Stimulated activated naive CD8-positive, alpha-beta T cell treated with anti-CD3 and anti-CD28 coated beads, Interleukin-15, Interleukin-2, amounts not matched to agents 100 U/mL and 50 U/mL, for 24 hours (primary cell): Measurements from ENCODE around the gene PPARGC1A.

ENCODE experiments used
- ATAC-seq: fragments of 150-1000 bp; cut with Tn5 transposase; one replicate; pipeline ENCODE4 v1.10.0; 2021
- DNase-seq: peaks from one replicate; pipeline ENCODE4 v3.0.0; 2021

PPARGC1A gene

DNA sequence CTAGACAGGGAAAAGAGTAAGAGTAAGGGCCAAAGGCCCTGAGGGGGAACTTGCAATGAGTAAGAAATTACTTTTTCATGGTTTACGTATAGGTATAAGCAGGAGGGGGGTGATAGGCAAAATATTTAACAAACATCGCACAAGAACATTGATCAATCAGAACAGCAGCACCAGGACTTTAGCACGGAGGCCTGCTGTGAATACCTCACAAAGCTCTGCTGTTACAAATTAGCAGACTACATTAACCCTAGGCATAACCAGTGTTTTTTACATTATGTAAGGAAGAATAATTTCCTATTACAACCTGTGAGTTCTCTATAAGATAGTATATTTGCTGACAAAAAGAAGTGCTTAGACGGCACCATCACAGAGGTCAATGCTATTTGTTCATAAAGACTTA is 44.9 kb downstream of the PPARGC1A start:
- no peak for DNase-seq
- ATAC-seq, result no peak

DNA sequence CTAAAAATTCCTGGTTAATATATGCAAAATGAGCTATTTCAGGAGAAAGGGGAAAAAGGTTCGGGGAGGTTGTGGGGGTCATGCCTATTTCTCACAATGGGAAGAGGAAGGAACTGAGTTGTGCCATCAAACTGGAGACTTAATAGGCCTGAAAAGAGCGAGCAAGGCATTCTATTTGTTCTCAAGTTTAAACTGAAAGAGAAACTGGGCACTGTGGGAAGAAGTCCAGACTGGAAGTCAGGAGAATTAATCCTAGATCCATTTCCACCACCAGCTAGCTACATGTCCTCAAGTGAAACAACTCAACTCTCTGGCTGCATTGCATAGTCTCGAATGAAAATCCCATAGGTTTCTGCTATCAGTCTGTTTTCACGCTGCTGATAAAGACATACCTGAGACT is 50.6 kb downstream of the PPARGC1A start:
- ATAC-seq, result no peak

DNA sequence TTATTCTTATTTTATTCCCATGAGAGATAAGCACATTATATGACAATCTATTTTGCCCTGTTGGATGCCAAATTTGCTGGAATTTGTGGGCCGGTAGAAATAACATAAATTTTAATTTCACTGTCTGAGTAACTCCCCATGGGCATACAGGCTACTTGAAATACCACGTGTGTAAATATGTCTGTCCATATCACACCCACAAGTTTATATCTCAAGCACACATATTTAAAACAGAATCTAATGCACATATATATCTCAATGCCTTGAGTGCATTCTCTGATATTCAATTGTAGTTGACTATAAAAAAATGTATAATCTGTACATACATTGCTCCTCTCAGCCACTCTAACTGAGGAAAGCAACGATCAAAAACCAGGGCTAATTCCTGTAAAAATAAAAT is 51.2 kb downstream of the PPARGC1A start:
- ATAC-seq (no peak), DNase-seq (no peak)

More for the DNA sequence above, 50.6 kb downstream of the PPARGC1A start:
- no peak for DNase-seq

DNA sequence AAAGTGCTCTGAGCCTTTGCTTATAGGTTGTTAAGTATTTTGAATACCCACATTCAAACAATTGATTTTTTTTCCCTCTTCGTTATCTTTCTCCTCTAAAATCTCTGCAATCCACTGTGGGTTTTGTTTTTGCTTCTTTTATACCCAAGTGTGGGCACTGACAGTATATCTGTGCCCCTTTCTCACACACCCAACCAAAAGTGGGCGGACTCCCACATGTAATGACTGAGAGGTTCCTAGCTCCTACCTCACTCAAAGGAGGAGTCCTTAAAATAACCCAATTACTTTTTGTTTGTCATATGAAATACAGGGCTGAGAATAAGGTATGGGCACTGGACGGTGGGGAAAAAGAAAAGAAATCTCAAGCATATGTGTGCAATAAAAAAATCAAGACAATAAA is 51.7 kb downstream of the PPARGC1A start:
- DNase-seq (no peak), ATAC-seq (no peak)

DNA sequence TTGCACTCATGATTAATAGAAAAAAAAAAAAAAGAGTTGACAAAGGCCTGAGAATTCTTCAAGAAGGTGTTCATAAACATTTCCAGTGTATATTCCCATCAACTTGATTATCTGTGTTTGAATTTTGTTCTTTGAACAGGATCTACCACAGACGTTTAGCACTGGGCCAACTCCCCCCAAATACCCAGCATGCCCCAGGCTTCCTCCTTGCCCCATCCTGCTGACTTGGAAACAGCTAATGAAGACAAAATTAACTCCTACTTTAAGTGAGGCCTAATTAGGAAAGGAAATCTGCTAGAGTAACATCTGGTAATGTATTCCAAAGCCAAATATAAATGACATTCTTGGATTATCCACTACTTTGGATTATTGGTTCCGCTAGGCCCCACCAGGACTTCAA is 52.5 kb downstream of the PPARGC1A start:
- DNase-seq (no peak), ATAC-seq (no peak)

DNA sequence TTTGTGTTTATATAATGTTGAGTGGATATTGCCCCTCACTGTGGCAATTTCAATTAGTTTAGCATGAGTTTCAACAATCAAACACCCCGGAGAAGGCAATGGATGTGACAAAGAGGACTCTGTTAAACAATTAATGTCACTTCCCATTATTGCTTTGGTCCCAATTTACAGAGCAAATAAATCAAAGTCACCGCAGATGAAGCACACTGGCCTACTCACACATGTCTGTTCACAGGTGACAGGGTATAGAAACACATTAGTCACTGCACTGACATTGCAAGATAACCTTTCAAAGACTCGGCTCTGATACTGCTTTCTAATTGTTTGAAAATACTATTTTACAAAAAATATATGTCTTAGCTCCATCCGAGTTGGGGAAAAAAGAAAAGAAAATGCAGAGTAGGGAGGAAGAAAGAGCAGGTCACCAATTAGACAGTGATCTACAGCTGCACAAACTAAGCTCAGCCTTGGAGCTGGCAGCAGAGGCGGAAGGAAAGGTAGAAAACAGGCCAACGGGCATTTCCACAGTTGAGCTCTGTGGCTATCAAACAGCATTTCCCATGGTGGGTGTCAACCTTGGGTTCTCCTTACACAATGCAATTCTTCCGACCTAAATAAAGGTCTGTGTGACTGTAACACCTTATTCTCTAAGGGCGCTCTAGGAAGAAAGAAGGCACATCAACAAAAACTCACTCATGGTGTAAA is 53.9 kb downstream of the PPARGC1A start:
- ATAC-seq, result no peak
- DNase-seq, result no peak

DNA sequence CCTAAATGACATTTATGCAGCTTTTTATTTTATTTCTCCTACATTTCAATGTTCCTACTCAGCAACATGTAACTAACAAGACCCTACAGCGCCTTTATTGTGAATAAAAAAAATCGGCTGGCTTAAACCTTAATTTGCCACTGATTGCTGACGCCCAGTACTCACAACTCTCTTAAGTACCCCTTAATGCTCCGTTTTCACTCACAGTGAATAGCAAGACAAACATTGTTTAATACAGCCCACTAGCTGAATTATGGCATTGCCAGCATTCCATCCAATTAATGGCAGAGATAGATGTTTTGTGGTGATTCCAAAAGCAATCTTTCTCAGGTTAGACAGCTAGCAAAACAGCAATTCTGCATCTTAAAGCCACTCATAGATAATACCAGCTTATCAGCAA is 61.1 kb downstream of the PPARGC1A start:
- ATAC-seq (no peak), DNase-seq (no peak)

DNA sequence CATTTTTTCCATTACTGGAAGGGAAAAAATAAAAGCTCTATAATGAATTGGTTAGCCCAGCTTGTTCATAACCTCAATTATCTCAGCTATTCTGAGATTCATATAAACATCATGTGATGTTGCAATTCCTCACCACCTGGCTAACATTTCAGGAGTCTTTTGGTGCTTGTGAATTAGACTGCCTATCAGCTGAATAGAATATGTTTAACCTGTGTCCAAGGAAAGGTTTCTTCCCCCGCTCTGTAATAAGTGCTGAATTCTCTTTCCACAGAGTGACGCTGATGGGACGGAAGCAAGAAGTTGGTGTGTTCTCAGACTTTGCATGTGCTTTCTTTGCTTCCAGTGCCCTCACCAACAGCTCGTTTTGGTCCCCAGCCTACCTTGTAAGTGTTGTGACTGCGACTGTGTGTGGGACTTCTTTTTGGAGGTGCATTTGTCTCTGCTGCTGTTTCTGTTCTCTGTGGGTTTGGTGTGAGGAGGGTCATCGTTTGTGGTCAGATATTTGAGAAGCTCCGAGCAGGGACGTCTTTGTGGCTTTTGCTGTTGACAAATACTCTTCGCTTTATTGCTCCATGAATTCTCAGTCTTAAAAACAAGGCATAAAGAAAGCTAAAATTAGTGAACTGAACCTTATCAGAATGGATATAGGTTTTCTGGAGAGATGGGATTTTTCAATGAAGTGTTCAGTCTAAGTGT is 61.7 kb downstream of the PPARGC1A start:
- DNase-seq (no peak), ATAC-seq (no peak)

DNA sequence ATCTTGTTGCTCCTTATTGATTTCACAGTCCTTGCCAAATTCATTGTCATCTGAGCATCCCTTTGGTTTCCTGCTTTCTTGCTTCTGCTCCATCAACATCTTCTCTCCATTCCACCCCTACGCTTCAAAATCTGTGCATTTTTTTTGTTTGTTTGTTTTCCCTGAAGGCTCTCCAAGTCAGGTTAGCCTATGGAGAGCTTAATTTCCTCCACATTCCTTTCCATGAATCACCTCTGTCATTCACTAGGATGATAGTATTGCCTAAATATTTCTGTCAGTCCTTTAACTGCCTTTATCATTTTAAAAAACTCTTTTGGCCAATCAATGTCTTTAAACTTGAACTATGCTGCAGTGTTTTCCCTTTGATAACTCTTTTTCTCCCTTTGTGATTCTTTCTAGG is 67.7 kb downstream of the PPARGC1A start:
- ATAC-seq, result no peak
- DNase-seq, result no peak

DNA sequence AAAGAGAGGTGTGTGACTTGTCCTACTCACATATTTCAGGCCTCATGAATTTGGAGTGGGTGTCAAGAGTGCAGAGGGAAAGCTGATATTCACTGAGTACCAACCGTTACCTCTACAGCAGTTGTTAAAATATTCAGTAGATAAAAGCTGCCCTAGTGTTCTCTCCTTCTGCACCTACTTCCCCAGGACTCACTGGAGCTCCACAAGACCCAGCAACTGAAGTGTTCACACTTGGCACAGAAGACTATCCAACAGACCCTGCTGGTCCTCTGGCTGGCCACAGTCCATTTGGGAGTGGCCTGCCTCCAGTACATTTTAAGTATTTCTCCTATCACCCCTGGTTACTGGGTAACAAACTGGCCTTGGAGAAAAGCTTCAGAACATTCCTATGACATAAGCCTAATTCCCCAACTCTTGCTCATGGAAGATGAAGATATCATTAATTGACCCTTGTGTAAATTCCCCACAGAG is 70.8 kb downstream of the PPARGC1A start:
- ATAC-seq (no peak), DNase-seq (no peak)

DNA sequence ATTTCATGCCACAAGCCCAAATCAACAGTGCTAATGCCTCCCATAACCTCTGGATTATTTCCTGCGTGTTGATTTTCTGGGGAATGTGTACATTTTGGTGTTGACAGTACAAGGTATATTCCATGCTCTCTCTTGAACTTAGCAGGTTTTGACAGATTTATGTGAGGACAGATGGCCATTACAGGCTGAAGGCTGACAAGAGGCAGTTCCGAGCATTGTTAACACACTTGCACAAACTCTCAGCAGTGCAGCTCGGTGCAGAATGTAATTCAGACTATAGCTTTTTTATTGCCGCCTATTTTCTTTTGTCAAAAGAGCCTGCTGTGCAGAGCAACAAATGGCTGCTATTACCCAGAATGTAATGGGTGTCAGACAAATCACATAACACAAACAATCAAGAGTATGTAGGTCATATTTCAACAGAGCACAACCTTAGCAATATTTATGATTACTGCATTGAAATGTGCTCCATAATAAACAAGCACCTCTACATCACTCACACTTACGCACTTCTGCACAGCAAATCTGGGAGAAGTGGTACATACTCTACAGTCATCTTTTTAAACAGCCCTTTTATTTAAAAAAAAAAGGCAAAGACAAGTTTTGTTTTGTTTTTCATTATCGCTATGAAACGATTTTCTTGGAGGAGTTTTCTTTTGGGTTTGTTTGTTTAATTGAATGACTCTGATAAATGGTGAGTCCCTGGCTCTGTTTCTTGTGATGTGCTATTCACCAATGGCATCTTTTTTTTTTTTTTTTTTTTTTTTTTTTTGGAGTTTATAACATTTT is 71.6 kb downstream of the PPARGC1A start:
- ATAC-seq (no peak), DNase-seq (no peak)

DNA sequence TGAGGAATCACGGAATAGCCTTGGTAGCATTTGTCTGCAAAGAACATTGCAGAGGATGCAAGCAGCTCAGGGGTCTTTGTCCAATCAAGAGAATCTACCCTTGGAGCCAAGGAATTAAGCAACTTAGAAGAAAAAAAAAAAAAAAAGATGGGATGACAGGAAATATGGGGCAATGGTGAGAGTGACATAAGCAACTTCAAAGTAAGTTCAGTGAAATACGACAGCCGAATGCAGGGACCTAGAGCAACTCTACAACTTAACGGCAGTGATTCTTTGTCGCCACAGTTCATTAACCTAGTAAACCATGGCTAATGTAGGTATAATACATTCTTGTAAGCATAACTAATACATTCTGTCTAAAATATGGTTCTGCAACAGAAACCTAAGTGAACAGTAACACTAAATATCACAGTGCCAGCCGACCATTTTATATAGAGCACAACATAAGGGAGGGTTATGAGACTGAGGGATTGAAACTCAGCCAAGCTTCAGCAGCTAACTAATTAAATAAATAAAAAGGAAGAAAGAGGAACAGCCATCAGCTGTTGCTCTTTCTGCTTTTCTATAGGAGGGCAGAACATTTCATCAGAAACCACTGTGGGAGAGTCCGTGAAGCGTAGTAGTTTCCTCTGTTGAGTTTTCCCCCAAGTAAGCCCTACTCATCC is 74.7 kb downstream of the PPARGC1A start:
- no peak for ATAC-seq
- no peak for DNase-seq

DNA sequence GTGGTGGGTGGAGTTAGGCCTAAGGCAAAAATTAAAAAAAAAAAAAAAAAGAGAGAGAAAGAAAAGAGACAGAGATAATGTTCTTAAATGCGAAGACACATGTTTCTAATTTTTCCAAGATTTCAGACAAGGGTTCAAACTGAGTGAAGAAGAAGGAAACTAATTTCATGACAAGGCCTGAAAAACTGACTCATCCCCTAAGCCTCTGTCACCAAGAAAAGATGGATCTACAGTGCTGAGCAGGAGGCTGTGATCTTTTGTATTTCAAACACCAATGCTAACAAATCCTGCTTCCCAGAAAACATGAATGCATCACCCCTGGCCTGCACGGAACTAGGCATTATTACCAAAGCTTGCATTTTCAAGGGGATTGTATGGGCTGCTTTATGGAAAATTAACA is 75.3 kb downstream of the PPARGC1A start:
- no peak for ATAC-seq
- no peak for DNase-seq

DNA sequence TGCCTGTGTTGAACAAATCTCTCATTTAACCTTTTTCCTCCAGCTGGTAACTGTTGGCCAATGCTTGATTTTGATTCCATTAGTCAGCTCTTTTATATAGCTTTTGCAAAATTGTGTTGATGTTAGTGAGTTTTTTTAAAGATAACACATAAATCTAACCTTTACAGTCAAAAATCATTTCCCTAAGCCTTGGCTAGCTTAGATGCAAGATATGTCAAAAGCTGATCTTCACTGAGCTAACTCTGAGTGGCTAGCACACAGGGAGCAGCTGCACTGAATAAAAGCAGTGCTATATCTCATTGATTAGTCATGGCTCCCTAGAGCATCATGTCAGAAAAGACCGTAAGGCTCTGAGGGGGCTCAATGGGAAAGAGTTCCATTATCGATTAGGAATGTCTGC is 78.7 kb downstream of the PPARGC1A start:
- DNase-seq (no peak), ATAC-seq (no peak)

DNA sequence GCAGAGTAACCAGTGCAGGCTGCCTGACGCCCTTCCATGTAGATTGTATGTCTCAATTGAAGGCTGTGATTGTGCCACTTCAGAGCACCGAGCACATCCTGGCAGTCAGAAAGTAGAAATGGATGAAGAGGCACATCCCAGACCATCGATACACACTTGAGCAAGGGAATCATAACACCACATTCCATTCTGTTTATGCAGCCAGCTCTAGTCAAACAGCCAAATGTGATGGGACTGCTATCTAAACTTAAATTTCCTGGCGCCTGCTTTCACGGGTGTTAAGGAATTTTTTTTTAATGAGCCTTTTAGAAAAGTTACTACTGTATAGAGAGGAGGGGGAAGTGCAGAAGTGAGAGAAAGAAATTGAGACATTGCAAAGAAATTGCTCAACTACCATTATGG is 84.4 kb downstream of the PPARGC1A start:
- DNase-seq, result no peak
- ATAC-seq, result no peak

DNA sequence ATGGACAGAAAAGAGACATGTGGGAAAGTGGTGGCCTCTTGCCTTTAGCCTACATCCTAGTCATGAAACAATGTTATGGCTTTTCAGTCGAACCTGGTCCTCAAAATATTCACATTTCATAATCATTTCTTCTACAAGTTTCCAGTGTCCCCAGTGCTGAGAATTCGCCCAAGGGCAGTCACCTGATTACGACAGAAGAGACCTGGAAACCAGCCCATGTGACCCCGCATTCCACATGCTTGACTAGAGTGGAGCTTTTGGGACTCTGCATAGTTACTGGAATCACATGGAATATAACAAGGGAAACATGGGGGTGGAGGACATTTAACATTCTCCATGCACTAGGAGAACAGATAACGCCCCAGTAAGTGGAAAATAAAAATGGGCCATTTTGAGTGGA is 100.1 kb downstream of the PPARGC1A start:
- DNase-seq, result no peak

DNA sequence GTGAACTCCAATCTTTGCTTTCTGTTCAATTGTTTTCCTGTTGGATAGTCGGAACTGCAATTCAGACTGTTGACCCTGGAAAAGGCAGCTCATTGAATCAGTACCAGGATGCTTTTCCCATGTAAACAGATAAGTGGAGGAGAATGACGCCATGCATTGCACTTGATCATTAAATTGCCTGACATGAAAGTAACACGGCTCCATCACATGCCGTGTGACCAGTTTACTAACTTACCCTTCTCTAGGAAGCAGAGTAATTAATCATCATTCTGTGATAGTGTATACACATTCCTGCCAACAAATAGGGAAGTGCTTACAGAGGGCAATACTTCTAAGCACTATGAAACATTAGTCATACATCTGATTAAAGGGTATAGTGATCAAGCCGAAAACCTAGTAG is 101.4 kb downstream of the PPARGC1A start:
- no peak for DNase-seq
- ATAC-seq, result no peak

More for the DNA sequence above, 100.1 kb downstream of the PPARGC1A start:
- no peak for ATAC-seq

DNA sequence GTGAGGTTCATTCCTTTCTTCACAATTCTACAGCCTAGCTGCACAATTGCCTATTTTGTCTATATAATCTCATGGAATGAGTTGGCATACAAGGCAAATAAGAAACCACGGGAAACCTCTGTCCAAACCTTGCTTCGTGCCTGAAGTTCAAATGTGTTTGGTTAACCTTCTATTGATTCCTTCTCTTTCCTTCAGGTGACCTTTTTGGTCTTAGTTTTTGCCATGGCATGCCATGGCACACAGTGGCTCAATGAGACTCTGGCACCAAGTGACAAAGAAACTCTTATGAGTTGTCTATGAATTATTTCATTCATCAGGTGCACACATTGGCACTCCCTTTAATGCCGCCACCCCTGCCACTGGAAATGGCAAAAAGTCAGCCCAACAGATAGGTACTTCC is 101.8 kb downstream of the PPARGC1A start:
- DNase-seq (no peak), ATAC-seq (no peak)

DNA sequence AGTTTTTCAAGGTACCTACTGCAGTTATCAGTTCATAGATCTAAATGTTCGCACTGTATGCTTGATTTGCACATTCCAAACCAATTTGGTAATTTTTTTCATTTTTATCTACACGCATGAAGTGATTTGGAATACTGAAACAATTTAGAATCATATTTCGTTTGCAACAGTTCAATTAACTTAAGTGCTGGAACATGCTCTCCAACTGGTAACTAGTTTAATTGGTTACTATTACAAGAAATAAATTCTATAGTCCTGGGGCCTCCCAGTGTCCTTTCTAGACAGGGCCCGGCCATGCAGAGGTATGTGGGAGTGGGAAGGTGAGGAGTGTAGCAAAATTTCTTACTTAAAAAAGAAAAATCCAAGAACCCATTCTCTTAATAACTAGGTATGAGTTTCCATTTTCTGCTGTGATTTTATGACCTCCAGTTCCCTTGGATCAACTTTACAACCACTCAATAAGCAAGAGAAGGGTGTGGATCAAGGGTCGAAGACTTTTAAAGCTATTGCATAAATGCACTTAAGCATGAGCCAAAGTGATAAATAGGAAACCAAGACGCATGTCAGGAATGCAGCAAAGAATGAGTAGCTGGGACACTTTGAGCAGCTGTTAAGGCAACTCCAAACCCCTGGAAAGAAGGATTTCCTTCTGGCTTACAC is 106.9 kb downstream of the PPARGC1A start:
- ATAC-seq, result no peak
- DNase-seq, result no peak

DNA sequence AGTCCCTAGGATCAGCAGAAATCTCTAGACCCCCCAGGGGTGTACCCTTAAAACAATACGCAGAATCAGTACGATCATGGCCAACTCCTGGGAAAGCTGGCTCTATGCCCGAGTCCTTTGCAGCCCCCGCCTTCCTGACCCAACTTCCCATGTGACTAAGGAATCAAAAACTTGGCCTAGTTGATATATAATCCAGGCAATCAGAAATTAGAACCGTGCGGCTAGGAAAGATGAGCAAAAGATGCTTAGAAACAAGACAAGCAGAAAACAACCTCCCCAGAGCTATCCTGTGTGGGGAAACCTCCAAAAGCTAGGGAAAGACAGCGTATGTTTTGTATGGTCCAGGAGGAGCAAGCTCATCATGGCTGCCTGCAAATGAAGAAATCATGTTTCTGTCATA is 110.0 kb downstream of the PPARGC1A start:
- ATAC-seq, result no peak
- DNase-seq, result no peak

DNA sequence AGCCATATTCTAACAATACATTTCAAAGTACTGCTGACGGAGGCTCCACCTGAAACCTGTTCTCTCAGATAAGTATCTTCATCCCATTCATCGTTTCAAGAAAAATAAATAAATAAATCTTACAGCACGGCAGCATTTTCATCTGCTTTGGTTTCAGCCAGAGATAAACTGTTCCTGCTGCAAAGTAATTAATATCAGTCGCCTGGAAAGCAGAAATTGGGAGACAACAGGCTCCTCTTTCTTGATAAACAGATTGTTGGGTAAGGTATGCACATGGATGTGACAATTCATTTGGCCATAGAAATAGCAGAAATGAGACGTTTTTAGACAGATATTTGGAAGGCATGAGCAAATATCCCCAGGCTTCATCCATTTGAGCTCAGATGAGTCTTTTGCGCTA is 110.4 kb downstream of the PPARGC1A start:
- DNase-seq (no peak), ATAC-seq (no peak)

DNA sequence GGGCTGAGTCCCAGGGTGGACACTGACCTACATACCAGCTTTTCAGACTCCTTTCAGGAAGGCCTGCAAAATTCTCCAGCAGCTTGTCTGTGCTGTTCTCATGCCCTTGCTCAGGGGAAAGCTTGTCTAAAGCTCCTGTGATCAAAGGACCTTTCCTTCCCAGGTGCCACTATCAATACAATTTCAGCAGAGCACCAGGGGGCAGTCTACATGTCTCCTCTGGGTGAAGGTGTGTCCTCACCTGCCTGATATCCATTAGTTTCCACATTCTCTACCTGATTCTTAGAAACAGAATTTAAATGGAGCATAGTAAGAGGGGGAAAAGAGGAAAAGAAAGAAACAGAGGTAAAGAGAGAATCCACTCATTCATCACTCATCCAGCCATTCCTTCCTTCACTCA is 114.2 kb downstream of the PPARGC1A start:
- no peak for ATAC-seq
- no peak for DNase-seq
